Astrocyte (in vitro differentiated cells and primary cell): ENCODE measurements around the gene RBP4. TPM values are rescaled to one million over a fixed set of nuclear protein-coding genes. Genes with fewer than 3 reads are reported as not detected.

Source experiments
- DNase-seq: peaks from one replicate; pipeline ENCODE4 v3.0.0-alpha.2; 2010; ENCODE audit warnings: low read depth
- FAIRE-seq: peaks from 2 replicates; lab custom pipeline; 2011; peaks lifted over from hg19 to GRCh38; lab: Jason Lieb, UNC
- H2AFZ ChIP-seq: 2 replicates; pipeline ENCODE4 v1.6.0; 2012; ENCODE audit warnings: low read depth, low read length, inconsistent platforms
- H3K27ac ChIP-seq: 2 replicates; pipeline ENCODE4 v1.5.1; 2011; ENCODE audit warnings: low read depth, low read length, inconsistent platforms
- H3K27me3 ChIP-seq: 2 replicates; pipeline ENCODE4 v1.6.0; 2011; ENCODE audit warnings: low read length, inconsistent platforms; ENCODE audit not compliant: insufficient read depth
- H3K36me3 ChIP-seq: 2 replicates; pipeline ENCODE4 v1.5.1; 2011; ENCODE audit warnings: low read length, inconsistent platforms; ENCODE audit not compliant: insufficient read depth
- H3K4me1 ChIP-seq: 2 replicates; pipeline ENCODE4 v1.5.1; 2011; ENCODE audit warnings: low read length, inconsistent platforms; ENCODE audit not compliant: insufficient read depth
- H3K4me2 ChIP-seq: 2 replicates; pipeline ENCODE4 v1.6.0; 2012; ENCODE audit warnings: low read length, inconsistent platforms
- H3K4me3 ChIP-seq: 2 replicates; pipeline ENCODE4 v1.5.1; 2011; ENCODE audit warnings: low read depth, mild to moderate bottlenecking, low read length, inconsistent platforms; ENCODE audit not compliant: insufficient read depth
- H3K79me2 ChIP-seq: 2 replicates; pipeline ENCODE4 v1.6.0; 2012; ENCODE audit warnings: mild to moderate bottlenecking, low read length, inconsistent platforms; ENCODE audit not compliant: insufficient read depth
- H3K9ac ChIP-seq: 2 replicates; pipeline ENCODE4 v1.6.0; 2012; ENCODE audit warnings: mild to moderate bottlenecking, low read length, inconsistent platforms
- H3K9me3 ChIP-seq: 2 replicates; pipeline ENCODE4 v1.5.1; 2012; ENCODE audit warnings: low read depth, mild to moderate bottlenecking, low read length, inconsistent platforms; ENCODE audit not compliant: insufficient read depth
- H4K20me1 ChIP-seq: 2 replicates; pipeline ENCODE4 v1.6.0; 2012; ENCODE audit warnings: low read length, inconsistent platforms; ENCODE audit not compliant: insufficient read depth
- H3K27ac Mint-ChIP-seq: one replicate; pipeline ENCODE4 v1.8.0; 2021; ENCODE audit warnings: mild to moderate bottlenecking, mixed read lengths; ENCODE audit not compliant: unreplicated experiment
- H3K27me3 Mint-ChIP-seq: one replicate; pipeline ENCODE4 v1.8.0; 2021; ENCODE audit warnings: low read depth, mixed read lengths; ENCODE audit not compliant: unreplicated experiment
- H3K36me3 Mint-ChIP-seq: one replicate; pipeline ENCODE4 v1.8.0; 2021; ENCODE audit warnings: low read depth, mixed read lengths; ENCODE audit not compliant: unreplicated experiment
- H3K4me1 Mint-ChIP-seq: one replicate; pipeline ENCODE4 v1.8.0; 2021; ENCODE audit warnings: low read depth, mixed read lengths; ENCODE audit not compliant: unreplicated experiment
- H3K4me3 Mint-ChIP-seq: one replicate; pipeline ENCODE4 v1.8.0; 2021; ENCODE audit warnings: mild to moderate bottlenecking, moderate library complexity, mixed read lengths; ENCODE audit not compliant: unreplicated experiment
- H3K9me3 Mint-ChIP-seq: one replicate; pipeline ENCODE4 v1.8.0; 2021; ENCODE audit warnings: mild to moderate bottlenecking, mixed read lengths; ENCODE audit not compliant: unreplicated experiment
- CTCF ChIP-seq: IDR thresholded peaks from 2 replicates; pipeline ENCODE4 v1.5.1; 2011; ENCODE audit warnings: low read depth, mild to moderate bottlenecking, inconsistent platforms, low read length, moderate library complexity; ENCODE audit not compliant: insufficient read depth
- EZH2 ChIP-seq: IDR thresholded peaks from 2 replicates; pipeline ENCODE4 v1.6.1; 2012; ENCODE audit warnings: mild to moderate bottlenecking, low read length, inconsistent platforms; ENCODE audit not compliant: insufficient read depth
- total RNA-seq: library from RNA; stranded (reverse); gene quantifications from 2 replicates; pipeline ENCODE4 v1.2.1, GENCODE V29; 2021

Gene RBP4
- total RNA-seq, 1 donor from 2014 or later: 0.27 TPM

- H3K4me3 ChIP-seq: no peak overlapping the region
Measured at GRCh38 chr10:93593749-93594148, 7.3 kb downstream of the RBP4 start.

GRCh38 chr10:93593254-93593653 is 7.8 kb downstream of the RBP4 start:
- H3K4me2 ChIP-seq: no peak overlapping the region
- no peak for FAIRE-seq
- no peak overlapping the region for H3K4me3 Mint-ChIP-seq

More at GRCh38 chr10:93593749-93594148, 7.3 kb downstream of the RBP4 start:
- Mint-ChIP-seq H3K4me1 (peaks cover 5% of the 10 kb centered on the region), H3K27me3 (peaks cover 19% of the 10 kb centered on the region), H3K9me3 (peaks cover 1% of the 10 kb centered on the region), H3K36me3 (no peaks in the 10 kb centered on the region), H3K27ac (no peak overlapping the region), H3K4me3 (no peak overlapping the region)
- no peak overlapping the region for H3K27ac ChIP-seq
- H4K20me1 ChIP-seq: no peaks in the 10 kb centered on the region
- H3K9ac ChIP-seq: no peak overlapping the region
- TF ChIP-seq CTCF: no peak
- TF ChIP-seq EZH2: no peak
- no peaks in the 10 kb centered on the region for H3K9me3 ChIP-seq
- H3K27me3 ChIP-seq: peaks cover 8% of the 10 kb centered on the region
- no peaks in the 10 kb centered on the region for H3K79me2 ChIP-seq
- H2AFZ ChIP-seq: no peak overlapping the region
- H3K4me1 ChIP-seq: no peaks in the 10 kb centered on the region
- H3K4me2 ChIP-seq: no peak overlapping the region
- DNase-seq (no peak), FAIRE-seq (no peak)
- no peaks in the 10 kb centered on the region for H3K36me3 ChIP-seq

More at GRCh38 chr10:93593254-93593653, 7.8 kb downstream of the RBP4 start:
- peaks cover 5% of the 10 kb centered on the region for H3K4me1 Mint-ChIP-seq
- no peak for DNase-seq
- H3K36me3 Mint-ChIP-seq: no peaks in the 10 kb centered on the region
- Histone ChIP-seq H3K4me1 (no peaks in the 10 kb centered on the region), H3K27ac (no peak overlapping the region), H3K36me3 (no peaks in the 10 kb centered on the region), H2AFZ (no peak overlapping the region), H3K9ac (no peak overlapping the region), H3K79me2 (no peaks in the 10 kb centered on the region), H3K9me3 (no peaks in the 10 kb centered on the region), H4K20me1 (no peaks in the 10 kb centered on the region), H3K4me3 (no peak overlapping the region), H3K27me3 (peaks cover 8% of the 10 kb centered on the region)
- no peak for TF ChIP-seq CTCF
- no peak for TF ChIP-seq EZH2
- H3K27ac Mint-ChIP-seq: no peak overlapping the region
- H3K27me3 Mint-ChIP-seq: peaks cover 16% of the 10 kb centered on the region
- peaks cover 2% of the 10 kb centered on the region for H3K9me3 Mint-ChIP-seq
